ENCODE results near the gene MRPS21.

- TF ChIP-seq POLR2A (IDR thresholded peaks at IDR 0.05; ENCODE audit: low read length) = no peak
- no peak for TF ChIP-seq POLR2AphosphoS2 (conservative IDR thresholded peaks at IDR 0.05; ENCODE audit: low read length)
Measured at GRCh38 chr1:150302902-150303301, 9.2 kb downstream of the MRPS21 start.

Measured in A549 (cell line).